ENCODE results near the gene KCNK10.

DNA sequence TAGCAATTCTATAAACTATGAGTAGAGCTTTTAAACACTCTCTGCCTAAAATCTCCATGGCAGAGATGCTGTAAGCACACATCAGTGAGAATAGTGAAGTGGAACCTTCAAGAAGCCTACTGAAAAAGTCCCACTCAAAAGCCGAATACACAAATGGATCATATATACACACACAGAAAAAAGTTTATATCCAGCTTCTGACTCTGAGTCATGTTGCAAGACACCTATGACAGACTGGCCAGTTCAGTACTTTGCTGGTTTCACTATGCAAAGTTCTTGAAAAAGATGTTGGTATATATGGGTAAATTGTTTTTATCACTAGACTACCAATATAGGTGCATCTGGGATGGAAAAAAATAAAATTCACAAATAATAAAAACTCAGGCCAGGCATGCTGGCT lies 126.1 kb downstream of the KCNK10 start:
- TF ChIP-seq EZH2 (IDR thresholded peaks at IDR 0.05; ENCODE audit: low read depth, low read length, severe bottlenecking), result no peak
- TF ChIP-seq SP1 (IDR thresholded peaks at IDR 0.05; ENCODE audit: low read depth, low read length), result no peak
- TF ChIP-seq, protein P1, sequence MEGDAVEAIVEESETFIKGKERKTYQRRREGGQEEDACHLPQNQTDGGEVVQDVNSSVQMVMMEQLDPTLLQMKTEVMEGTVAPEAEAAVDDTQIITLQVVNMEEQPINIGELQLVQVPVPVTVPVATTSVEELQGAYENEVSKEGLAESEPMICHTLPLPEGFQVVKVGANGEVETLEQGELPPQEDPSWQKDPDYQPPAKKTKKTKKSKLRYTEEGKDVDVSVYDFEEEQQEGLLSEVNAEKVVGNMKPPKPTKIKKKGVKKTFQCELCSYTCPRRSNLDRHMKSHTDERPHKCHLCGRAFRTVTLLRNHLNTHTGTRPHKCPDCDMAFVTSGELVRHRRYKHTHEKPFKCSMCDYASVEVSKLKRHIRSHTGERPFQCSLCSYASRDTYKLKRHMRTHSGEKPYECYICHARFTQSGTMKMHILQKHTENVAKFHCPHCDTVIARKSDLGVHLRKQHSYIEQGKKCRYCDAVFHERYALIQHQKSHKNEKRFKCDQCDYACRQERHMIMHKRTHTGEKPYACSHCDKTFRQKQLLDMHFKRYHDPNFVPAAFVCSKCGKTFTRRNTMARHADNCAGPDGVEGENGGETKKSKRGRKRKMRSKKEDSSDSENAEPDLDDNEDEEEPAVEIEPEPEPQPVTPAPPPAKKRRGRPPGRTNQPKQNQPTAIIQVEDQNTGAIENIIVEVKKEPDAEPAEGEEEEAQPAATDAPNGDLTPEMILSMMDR (IDR thresholded peaks at IDR 0.05; ENCODE audit: control extremely low read depth in 1 of 3, insufficient read depth in 1 of 3, low read depth in 1 of 3, low read length in 3 of 3), result no peak
- TF ChIP-seq YY1 (IDR thresholded peaks at IDR 0.05; ENCODE audit: low read depth, low read length), result no peak
- no peak for TF ChIP-seq TAF1 (IDR thresholded peaks at IDR 0.05; ENCODE audit: low read depth, low read length)
- no peak for TF ChIP-seq GTF2F1 (IDR thresholded peaks at IDR 0.05; ENCODE audit: borderline replicate concordance, low read depth, low read length)
- no peak for TF ChIP-seq CBX5 (IDR thresholded peaks at IDR 0.05; ENCODE audit: low read depth, low read length)
- no peak for TF ChIP-seq SIRT6 (IDR thresholded peaks at IDR 0.05; ENCODE audit: low read length)
- TF ChIP-seq HDAC2 (IDR thresholded peaks at IDR 0.05; ENCODE audit: borderline replicate concordance in 1 of 2, low read depth in 2 of 2, low read length in 2 of 2), result no peak
- no peak for TF ChIP-seq POLR2A (IDR thresholded peaks at IDR 0.05; ENCODE audit: control extremely low read depth in 1 of 2, low read depth in 2 of 2, low read length in 2 of 2)
- TF ChIP-seq POLR2AphosphoS5 (IDR thresholded peaks at IDR 0.05; ENCODE audit: low read depth, low read length), result no peak
- no peak for TF ChIP-seq EGR1 (IDR thresholded peaks at IDR 0.05; ENCODE audit: borderline replicate concordance, low read depth, low read length)

Measured in H1 (cell line).